Activated CD4-positive, alpha-beta T cell treated with anti-CD3 and anti-CD28 coated beads, Interleukin-2, Interleukin-4, amounts not matched to agents 100 ng/mL and 50 ng/mL, durations not matched to agents 16 hours and 8 hours (primary cell): ENCODE results near the gene RASEF.

Experiments
- DNase-seq: peaks from one replicate; pipeline ENCODE4 v3.0.0-alpha.2; 2020; ENCODE audit warnings: low spot score

RASEF gene

DNA sequence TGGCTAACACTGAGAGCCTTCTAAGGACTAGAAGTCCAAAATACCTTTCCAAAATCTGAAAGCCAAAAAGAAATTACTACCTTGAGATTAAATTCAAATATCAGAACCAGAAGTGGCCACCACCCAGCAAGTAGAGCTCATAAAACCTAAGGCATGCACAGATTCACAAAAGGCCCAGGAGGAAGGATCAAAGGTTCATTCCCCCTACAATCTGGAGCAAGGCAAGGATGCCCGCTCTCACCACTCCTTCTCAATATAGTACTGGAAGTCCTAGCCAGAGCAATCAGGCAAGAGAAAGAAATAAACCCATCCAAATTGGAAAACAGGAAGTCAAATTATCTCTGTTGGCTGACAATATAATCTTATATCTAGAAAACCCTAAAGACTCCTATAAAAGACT is 6.0 kb downstream of the RASEF start:
- DNase-seq, result no peak

DNA sequence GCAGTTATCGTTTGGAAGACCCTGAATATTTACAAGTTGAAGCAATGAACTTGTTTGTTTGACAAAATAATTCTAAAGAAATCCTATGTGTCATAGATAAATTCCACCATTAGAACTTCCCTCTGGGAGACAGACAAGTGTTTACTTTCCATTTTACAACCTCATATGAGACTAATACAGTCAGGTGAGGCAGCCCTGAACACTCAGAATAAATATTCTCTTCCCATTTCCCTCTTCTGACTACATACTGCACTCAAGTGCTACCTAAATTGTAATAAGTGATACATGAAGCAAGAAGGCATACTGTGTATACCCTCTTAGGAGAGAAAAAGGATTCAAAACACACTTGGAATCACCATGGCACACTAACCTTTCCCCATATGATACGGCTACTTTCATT is 6.8 kb downstream of the RASEF start:
- no peak for DNase-seq

DNA sequence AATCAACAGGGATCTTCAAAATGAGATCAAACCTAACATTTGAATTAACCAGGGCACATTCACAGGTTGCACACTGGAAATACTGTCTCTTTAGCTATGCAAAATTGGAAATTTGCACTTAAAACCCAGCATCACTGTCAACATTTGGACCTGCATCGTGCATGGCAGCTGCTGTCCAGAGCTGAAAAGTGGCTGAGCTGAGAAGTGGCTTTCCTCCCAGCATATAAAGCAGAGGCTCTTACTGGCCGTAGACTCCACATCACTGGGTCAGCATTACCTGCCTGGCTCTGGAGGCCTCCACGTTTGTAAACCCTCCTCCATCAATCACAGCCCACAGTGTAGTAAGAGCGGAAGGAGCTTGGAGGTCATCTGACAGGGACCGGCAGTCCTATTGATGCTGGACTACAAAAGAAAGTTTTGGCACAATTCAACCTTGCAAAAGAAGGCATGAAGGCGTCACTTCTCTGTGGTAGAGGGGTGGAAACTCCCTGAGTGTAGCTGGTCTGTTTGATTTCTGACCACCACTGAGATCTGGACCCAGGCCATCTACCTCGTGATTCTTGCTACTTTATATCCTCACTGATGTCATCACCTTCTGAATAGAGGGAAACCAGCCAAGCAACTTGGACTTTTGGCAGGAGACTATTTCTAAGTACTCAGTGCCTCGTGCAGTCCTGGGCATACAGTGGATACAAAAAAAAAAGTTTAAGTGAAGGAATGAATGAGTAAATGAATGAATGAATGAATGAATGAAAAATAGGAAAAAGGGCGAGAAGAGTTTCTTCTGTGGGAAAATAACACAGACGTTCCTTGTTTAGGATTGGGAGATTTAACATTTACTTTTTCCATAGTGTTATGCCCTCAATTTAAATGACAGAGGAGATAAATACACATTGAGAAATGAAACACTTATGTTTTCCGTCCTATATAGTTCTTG is 14.8 kb downstream of the RASEF start:
- no peak for DNase-seq

DNA sequence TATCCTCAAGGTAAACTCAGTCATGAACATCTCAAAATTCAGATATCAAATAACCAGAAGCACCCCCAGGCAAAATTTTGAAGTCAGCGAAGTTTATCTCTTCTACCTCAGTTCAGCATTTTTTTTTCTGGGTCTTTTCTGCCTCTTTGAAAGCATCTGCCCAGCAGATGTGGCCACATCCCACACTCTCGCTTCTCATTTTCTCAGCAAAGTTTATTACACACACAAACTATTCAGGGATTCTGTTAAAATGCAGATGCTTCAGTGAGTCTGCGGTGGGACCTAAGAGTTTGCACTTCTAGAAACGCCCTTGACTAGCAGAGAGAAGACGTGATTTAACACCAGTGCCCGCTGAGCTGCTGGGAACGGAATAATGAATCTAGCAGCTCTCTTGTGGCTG is 19.3 kb downstream of the RASEF start:
- DNase-seq, result no peak

DNA sequence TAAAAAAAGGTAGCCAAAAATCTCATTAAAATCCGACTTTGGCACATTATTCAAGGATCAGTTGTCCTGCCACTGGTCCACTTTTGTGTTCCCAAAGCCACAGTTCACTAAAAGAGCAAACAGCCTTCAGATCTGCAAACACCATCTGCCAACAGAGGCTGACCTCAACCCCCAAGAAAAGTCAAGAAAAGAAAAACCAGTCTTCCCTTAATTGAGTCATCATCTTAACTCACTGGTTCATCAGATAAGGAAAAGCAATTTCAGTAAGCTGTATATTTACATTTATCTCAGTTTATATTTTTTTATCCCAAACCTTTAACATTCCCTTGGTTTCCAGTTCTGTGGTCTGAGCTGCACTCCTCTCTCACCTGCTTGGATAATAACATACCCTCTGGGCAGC is 21.2 kb downstream of the RASEF start:
- no peak for DNase-seq

DNA sequence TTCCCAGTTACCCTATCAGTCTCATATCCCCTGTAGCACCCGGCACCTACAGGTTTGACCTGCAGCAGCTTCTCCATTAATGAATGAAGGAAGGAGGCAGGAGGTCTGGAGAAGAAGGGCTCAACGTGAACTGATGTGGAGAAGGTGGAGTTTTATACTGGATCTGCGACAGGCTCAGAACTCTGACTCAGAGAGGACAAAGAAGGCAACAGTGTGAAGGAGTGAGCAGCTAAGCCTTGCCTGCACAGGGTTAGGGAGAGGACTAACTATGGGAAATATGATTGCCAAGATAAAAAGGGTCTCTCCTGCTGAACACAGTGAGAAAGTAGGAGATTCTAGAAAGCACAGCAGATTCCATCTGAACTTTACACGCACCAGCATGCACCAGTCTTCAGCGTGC is 23.6 kb downstream of the RASEF start:
- DNase-seq, result no peak

DNA sequence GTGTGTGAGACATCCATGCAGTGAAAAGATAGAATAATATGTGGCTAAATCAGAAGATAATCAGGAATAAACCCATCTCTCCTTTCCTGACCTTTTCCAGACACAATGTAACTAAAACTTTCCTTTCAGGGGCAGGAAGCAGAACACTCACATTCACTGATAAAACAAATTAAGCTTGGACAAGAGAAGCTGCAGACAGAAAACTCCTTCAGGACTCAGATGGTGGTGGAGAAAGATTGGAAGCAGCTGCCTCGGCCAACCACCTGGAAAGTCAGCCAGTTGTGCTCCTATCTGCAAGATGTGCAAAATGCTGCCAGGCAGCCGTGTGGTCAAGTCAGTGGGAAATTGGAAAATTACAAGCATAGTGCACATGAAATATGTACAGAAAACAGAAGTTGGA is 26.9 kb downstream of the RASEF start:
- no peak for DNase-seq

DNA sequence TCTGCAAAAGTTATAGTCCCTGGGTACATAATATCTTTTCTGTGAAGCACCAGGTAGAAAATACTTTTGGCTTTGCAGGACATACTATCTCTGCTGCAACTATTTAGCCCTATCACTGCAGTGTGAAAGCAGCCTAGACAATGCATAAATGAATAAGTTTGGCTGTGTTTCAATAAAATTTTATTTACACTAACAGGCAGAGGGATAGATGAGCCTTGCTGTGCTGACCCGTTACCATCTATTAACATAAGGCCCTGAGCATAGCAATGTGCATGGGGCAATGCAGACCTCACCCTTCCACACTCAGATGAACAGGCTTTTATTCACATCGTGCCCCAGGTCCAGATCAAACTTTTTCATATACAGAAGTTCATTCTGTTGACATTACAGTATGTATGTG is 27.8 kb downstream of the RASEF start:
- no peak for DNase-seq

DNA sequence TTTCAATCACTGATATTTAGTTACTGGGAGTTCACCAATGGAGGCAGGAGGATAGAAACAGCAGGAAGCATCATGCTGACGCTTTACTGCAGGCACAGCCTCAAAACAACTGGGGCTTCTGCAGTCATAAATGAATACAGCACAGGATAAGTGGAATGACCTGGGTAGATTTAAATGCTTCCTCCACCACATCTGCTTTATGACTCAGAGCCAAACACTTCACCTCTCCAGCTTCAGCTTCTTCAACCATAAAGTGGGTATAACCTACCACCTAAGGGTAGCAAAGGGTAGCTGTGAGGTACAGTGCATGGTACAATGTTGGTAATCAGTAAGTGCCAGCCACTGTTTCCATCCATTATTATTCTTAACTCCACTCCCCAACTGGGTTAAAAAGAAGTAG is 28.4 kb downstream of the RASEF start:
- no peak for DNase-seq

DNA sequence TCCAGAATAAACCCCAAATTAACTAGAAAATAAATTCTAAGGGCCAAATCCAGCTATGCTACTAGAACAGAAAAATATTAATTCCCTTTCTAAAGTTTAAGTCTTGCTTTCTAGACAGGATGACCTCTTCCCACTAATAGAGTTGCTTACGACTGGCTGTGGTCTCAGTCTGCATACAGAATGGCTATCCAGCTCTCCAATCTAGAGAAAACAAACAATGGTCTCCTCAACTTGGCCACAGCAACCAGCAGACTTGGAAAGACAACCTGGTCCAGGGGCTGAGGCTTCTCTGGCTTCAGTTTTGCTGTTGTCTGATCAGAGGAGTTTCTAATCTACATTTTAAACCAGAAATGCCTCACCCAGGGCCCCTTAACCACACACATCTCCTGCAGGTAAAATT is 28.9 kb downstream of the RASEF start:
- no peak for DNase-seq

DNA sequence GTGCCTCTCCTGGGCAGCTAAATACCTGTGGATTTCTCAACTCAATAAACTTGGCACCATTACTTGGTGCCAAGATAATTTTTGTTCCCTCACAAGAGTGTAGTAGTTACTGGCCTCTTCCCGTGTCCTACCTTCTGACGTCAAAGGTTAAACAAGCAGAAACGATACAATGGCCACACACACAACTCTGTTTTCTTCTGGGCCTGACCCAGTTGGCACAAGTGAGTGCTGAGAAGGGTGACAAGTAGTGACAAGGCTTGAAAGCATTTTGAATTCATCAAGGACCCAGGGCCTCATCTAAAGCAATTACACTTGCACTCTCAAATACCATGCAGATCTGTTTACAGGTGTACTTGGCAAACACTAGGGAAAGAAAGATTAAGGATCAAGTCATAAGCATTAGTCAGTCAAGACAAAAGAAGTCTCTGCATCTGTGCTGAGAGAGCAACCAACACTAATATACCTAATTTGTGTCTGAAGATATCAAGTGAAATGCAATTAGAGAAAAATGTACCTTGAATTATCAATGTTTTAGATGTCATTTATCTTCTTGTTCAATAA is 30.8 kb downstream of the RASEF start:
- DNase-seq, result no peak

DNA sequence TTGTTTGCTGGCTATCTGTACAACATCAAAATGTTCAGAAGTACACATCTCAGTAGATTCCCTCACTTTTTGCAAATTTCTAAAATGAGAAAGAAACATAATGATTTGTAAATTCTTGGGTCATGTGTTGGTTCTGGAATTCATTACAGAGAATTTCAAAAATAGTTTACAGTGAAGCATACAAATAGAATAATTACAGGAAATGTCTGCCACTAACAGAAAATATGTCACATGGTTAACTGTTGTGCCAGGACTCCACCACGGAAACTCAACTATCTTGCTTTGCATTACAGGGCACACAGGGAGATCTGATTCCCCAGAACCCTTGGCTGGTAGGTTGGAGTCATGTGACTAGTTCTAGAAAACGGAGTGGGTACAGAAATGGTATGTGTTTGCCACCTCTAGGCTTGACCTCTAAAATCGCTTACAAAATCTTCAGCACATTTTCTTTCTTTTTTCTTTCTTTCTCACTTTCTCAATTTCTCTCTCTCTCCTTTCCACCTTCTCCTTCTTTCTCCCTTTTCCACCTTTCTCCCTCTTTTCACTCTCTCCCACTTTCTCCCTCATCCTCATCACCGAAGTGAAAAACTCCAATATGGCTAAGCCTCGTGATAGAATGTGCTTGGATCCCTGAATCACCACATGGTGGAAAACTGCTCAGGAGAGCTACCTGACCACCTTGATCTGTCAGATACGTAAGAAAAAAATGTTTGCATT is 32.4 kb downstream of the RASEF start:
- no peak for DNase-seq

DNA sequence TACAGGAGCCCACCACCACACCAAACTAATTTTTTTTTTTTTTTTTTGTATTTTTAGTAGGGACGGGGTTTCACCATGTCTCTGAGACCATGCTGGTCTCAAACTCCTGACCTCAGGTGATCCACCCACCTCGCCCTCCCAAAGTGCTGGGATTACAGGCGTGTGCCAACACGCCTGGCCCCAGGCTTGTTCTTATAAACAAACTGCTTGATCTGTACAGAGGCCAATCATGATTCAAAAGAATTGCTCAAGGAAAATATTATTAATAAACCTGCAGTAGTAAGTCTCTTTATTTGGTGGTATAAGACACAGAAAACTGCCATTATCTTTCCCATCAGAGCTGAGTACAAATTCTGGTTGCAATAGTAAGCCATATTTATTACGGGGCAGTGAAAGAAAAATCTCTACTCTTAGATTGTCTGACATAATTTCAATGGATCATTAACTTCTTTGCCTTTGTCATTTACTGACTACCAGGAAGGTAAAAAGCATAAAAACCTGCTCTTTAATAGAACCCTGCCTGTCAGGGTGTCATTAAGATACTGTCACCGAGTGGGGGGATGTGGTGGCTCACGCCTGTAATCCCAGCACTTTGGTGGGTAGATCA is 33.3 kb downstream of the RASEF start:
- DNase-seq, result no peak

DNA sequence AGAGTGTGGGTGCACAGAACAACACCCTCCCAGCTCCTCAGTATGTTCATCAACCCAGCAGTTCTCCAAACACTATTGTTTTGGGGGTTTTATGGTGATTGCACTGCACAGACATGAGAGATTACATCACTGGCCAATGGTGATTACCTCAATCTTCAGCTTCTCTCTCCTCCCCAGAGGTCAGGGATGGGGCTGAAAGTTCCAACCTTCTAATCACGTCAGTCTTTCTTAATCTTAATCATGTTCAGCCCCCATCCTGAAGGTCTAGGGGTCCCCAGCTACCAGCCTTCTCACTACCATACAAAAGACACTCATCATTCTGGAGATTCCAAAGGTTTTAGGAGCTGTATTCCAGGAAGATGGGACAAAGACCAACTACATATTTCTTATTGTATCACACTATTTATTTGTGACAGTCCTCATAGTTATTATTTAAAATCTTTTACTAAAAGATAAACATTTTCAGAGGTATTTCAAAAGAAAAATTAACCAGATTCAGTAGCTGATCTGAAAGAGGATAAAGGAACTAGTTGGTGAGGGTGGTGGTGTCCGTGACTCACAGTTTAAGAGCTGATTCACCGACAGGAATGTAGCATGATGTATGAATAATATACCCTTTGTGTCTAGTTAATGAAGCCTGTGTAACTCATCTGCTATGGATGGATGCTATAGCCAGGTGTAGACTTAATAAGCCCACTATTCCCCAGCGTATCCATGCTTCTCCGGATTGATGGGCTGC is 35.6 kb downstream of the RASEF start:
- DNase-seq, result no peak

DNA sequence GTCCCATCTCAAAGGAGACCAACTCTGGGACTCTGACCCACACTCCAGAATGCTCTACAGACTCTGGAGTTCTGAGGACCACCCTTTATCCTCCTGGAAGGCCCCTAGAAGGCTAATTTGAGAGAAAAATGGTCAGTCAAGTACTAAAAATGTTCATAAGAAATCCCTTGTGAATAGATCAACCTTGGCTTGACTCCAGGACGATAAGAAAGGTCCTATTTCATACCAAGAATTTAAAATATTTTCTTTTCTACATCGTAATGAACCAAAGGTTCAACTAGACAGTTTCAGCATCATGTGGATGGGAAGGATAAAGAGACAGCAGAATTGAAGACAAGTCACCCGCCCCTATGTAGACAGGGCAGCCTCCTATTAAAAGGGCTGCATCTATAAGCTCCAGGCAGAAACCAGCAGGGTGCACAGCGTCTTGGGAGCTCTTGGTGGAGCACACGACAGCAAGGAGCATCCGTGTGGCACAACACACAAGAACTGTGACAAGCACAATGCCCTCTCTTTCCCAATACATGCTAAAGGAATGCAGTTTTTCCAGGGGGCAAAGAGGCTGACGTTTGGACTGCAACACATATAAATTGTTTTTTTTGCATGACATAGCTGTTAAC is 38.3 kb downstream of the RASEF start:
- DNase-seq, result no peak

DNA sequence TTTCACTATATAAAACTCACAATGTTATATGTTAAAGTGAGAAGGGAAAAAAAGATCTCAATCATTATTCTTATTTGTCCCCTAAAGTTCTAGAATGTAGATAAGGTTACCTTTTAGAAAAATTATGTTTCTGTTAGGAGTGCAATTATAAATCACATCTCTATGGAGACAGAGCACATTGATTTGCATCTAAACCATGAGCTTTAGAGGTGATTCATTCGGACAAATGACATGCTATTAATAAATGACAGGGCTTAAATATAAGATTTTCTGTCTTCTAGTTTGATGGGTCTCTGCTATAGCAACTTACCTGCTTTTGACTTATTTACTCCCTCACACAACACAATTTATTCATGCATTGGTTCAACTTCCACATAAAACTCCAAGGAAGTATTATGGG is 39.8 kb downstream of the RASEF start:
- DNase-seq, result no peak

DNA sequence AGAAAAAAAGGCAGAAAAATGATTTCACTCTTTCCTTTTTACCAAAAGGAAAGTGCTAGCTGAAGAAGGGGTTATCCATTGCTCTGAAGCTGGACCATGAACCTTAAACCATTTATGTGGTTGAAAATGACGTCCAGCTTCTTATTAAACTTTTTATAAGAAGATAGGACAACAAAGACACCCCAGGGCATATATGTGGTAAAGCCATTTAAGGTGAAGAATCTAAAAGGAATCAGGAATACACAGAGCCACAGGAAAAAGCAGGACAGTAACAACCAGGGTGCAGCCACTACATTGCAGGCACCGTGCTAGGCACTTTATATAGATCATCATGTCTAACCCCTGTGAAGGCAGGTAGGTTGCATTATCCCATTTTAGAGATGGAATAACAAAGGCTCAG is 42.1 kb downstream of the RASEF start:
- no peak for DNase-seq

DNA sequence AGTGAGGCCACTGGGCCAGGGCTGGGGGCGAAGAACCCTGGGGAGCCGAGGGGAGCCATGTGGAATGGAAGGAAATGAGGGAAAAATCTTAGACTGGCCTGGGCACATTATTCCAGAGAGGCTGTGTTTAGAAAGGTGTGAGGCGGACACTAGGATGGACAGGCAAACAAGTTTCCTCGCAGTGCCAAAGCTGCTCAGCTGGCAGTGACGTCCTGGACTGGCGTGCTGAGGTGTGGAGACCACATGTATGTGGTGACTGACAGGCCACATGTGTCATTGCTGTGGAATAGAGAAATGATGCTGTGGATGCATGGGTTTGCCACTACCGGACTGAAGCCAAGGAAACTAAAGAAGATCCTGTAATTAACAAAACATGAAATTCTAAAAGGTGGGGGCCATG is 42.6 kb downstream of the RASEF start:
- DNase-seq, result no peak

DNA sequence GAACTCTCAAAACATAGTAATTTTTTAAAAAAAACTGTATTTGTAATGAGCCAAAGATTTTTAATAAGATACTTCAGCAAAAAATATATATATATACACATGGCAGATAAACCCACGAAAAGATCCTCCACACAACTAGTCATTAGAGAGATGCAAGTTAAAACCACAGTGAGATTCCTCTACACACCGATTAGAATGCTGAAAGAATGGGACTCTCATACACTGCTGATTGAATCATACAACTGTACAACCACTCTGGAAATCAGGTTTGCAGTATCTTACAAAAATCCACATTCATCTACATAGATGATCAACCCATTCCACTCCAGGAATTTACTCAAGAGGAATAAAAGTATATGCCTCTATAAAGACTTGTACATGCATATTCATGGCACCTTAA is 43.7 kb downstream of the RASEF start:
- DNase-seq, result no peak

DNA sequence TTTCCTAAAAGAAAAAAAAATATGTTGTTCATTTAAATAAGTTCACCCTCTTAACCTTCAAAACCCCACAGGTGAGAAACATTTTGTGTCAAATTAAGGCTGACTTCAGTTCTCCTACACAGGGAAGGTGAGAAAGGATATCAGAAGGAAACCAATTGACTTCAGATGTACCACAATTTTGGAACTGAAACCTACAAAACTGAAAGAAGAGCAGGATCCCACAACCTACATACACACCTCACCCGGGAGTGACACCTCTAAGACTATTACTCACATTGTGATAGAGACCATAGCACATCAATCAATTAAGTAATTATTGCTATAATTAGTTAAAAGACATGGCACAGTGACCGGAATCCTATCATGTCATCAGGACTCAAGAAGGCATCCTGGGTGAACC is 47.0 kb downstream of the RASEF start:
- no peak for DNase-seq

DNA sequence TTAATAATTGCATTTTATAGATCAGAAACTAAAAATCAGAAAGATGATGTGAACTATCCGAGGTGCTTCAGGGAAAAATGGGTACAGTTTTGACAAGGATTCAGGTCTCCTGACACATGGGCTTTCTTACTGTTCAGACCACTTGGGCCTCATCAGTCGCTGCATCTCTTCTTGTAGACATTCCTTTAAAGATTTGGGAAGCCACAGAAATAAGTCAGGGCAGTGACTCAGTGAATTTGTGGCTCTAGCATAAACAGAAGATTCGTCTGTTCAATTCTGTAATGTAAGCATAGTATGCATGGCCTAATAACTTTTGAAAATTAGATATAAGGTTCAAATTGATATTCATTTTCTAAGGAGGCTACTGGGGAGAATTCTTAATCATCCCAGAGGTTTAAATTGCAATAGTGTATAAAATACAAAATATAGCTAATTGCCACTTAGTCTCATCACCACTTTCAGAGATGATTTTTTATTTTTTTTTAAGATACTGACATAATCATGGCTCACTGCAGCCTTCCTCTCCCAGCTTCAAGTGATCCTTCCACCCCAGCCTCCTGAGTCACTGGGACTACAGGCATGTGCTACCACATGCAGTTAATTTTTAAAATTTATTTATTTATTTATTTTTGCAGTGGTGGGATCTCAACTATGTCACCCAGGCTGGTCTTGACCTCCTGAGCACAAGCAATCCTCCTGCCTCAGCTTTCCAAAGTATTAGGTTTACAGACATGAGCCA is 48.9 kb downstream of the RASEF start:
- DNase-seq, result no peak
